GM12878 (cell line): ENCODE measurements around the gene SNRPD1. TPM values are rescaled to one million over a fixed set of nuclear protein-coding genes. Genes with fewer than 3 reads are reported as not detected.

Experiments
- ATAC-seq: fragments of 200-7000 bp; cut with Tn5 transposase; 3 replicates; pipeline ENCODE4 v1.9.1; 2020; ENCODE audit warnings: mild to moderate bottlenecking, moderate library complexity
- BruUV-seq: library from RNA; stranded (reverse); fragments of 400-500 nt; replicated peaks from 2 replicates; lab custom pipeline; 2021; lab: Mats Ljungman, UMichigan
- CTCF ChIA-PET: fragments of 300-600 bp; sonication (Branson Sonifier 250); formaldehyde crosslinking; extraction: SDS; loops from one replicate; lab custom pipeline; 2021; ENCODE audit warnings: inconsistent platforms; lab: Yijun Ruan, JAX
- POLR2A ChIA-PET: fragments of 350-600 bp; formaldehyde crosslinking; extraction: SDS; loops from one replicate; lab custom pipeline; 2021; ENCODE audit warnings: inconsistent platforms; lab: Charles Lee
- RAD21 ChIA-PET: fragments of 300-600 bp; sonication (Branson Sonifier 250); formaldehyde crosslinking; loops from one replicate; lab custom pipeline; 2023; ENCODE audit warnings: antibody characterized with exemption; ENCODE audit not compliant: unreplicated experiment; lab: Charles Lee
- SMC1A ChIA-PET: fragments of 300-600 bp; sonication (Branson Sonifier 250); formaldehyde crosslinking; loops from one replicate; lab custom pipeline; 2023; ENCODE audit not compliant: unreplicated experiment, uncharacterized antibody; lab: Charles Lee
- DNase-seq: peaks from one replicate; pipeline ENCODE4 v3.0.0-alpha.2; 2011; ENCODE audit warnings: low read depth, low spot score
- FAIRE-seq: peaks from 3 replicates; lab custom pipeline; 2011; peaks lifted over from hg19 to GRCh38; lab: Jason Lieb, UNC
- H2AFZ ChIP-seq: 2 replicates; pipeline ENCODE4 v1.6.0; 2011; ENCODE audit warnings: low read depth, low read length, control low read depth; ENCODE audit not compliant: control insufficient read depth
- H3K27ac ChIP-seq: 2 replicates; pipeline ENCODE4 v1.5.1; 2011; ENCODE audit warnings: control low read depth; ENCODE audit not compliant: control insufficient read depth, insufficient read depth
- H3K27me3 ChIP-seq, 2 experiments: replicated peaks in 1 of 2; 2 replicates each; pipeline versions ENCODE4 v1.6.0 to v1.6.1; 2011; ENCODE audit warnings: low read length in 1 of 2; ENCODE audit not compliant: control insufficient read depth in 2 of 2, insufficient read depth in 2 of 2
- H3K36me3 ChIP-seq, 2 experiments: 2 replicates each; pipeline ENCODE4 v1.5.1; 2011; ENCODE audit warnings: low read length in 1 of 2; ENCODE audit not compliant: control insufficient read depth in 2 of 2, insufficient read depth in 2 of 2
- H3K4me1 ChIP-seq: 2 replicates; pipeline ENCODE4 v1.6.1; 2011; ENCODE audit warnings: mild to moderate bottlenecking, low read length, moderate library complexity, mixed read lengths; ENCODE audit not compliant: control insufficient read depth, insufficient read depth
- H3K4me2 ChIP-seq: 2 replicates; pipeline ENCODE4 v1.6.0; 2011; ENCODE audit warnings: control low read depth; ENCODE audit not compliant: control insufficient read depth, insufficient read depth
- H3K4me3 ChIP-seq: fragments of 200-600 bp; sonication (generic); 2 replicates; pipeline ENCODE4 v1.5.1; 2016
- H3K79me2 ChIP-seq: 2 replicates; pipeline ENCODE4 v1.6.0; 2011; ENCODE audit warnings: low read length; ENCODE audit not compliant: control insufficient read depth, insufficient read depth
- H3K9ac ChIP-seq: 2 replicates; pipeline ENCODE4 v1.8.0; 2011; ENCODE audit warnings: low read length, control low read depth, mixed read lengths; ENCODE audit not compliant: control insufficient read depth, insufficient read depth
- H3K9me3 ChIP-seq: replicated peaks from 3 replicates; pipeline ENCODE4 v1.5.1; 2011; ENCODE audit warnings: mild to moderate bottlenecking, low read length; ENCODE audit not compliant: control insufficient read depth, insufficient read depth
- H4K20me1 ChIP-seq: 2 replicates; pipeline ENCODE4 v1.6.0; 2011; ENCODE audit not compliant: control insufficient read depth, insufficient read depth
- CREB1 ChIP-seq: IDR thresholded peaks from 2 replicates; pipeline ENCODE4 v1.6.1; 2012; ENCODE audit warnings: low read depth, mild to moderate bottlenecking, inconsistent platforms
- FOS ChIP-seq: IDR thresholded peaks from 3 replicates; pipeline ENCODE4 v1.6.1; 2011; ENCODE audit warnings: borderline replicate concordance; ENCODE audit not compliant: insufficient read length; ENCODE audit errors: extremely low read depth
- GATAD2B ChIP-seq: fragments of 450-650 bp; conservative IDR thresholded peaks from 2 replicates; pipeline ENCODE4 v1.6.1; 2017; ENCODE audit warnings: low read depth, mild to moderate bottlenecking, moderate library complexity
- HDAC6 ChIP-seq: fragments of 200-600 bp; sonication (generic); IDR thresholded peaks from one replicate; pipeline ENCODE4 v1.8.0; 2017; ENCODE audit warnings: antibody characterized with exemption; ENCODE audit not compliant: unreplicated experiment
- IKZF1 ChIP-seq: fragments of 450-650 bp; conservative IDR thresholded peaks from 2 replicates; pipeline ENCODE4 v1.6.1; 2017; ENCODE audit warnings: antibody characterized with exemption, mild to moderate bottlenecking
- IRF3 ChIP-seq: fragments of 450-650 bp; IDR thresholded peaks from 2 replicates; pipeline ENCODE4 v1.6.1; 2014; ENCODE audit warnings: mild to moderate bottlenecking
- LARP7 ChIP-seq: fragments of 450-650 bp; IDR thresholded peaks from 2 replicates; pipeline ENCODE4 v1.6.1; 2017; ENCODE audit warnings: mild to moderate bottlenecking
- PML ChIP-seq: IDR thresholded peaks from 2 replicates; pipeline ENCODE4 v1.6.1; 2012; ENCODE audit warnings: low read length, inconsistent platforms
- RCOR1 ChIP-seq: conservative IDR thresholded peaks from 2 replicates; pipeline ENCODE4 v1.6.1; 2012; ENCODE audit warnings: low read depth, low read length, improper control_type of control experiment
- SIN3A ChIP-seq: IDR thresholded peaks from 2 replicates; pipeline ENCODE4 v1.6.1; 2012; ENCODE audit warnings: low read depth, low read length, improper control_type of control experiment
- SIX5 ChIP-seq: IDR thresholded peaks from 2 replicates; pipeline ENCODE4 v1.6.1; 2011; ENCODE audit warnings: mild to moderate bottlenecking, low read depth, low read length, moderate library complexity; ENCODE audit not compliant: severe bottlenecking
- SKIL ChIP-seq: fragments of 450-650 bp; IDR thresholded peaks from 2 replicates; pipeline ENCODE4 v1.6.1; 2017; ENCODE audit warnings: mild to moderate bottlenecking, low read depth, inconsistent platforms; ENCODE audit not compliant: poor library complexity, severe bottlenecking
- SMAD5 ChIP-seq: IDR thresholded peaks from 2 replicates; pipeline ENCODE4 v1.6.1; 2016; ENCODE audit warnings: antibody characterized with exemption, low read depth
- SUZ12 ChIP-seq: fragments of 200-600 bp; sonication (generic); IDR thresholded peaks from one replicate; pipeline ENCODE4 v1.6.1; 2018; ENCODE audit warnings: antibody characterized with exemption, mild to moderate bottlenecking; ENCODE audit not compliant: unreplicated experiment
- TCF3 ChIP-seq: IDR thresholded peaks from 2 replicates; pipeline ENCODE4 v1.6.1; 2012; ENCODE audit warnings: low read depth, mild to moderate bottlenecking, low read length, borderline replicate concordance; ENCODE audit not compliant: insufficient read depth
- ZNF384 ChIP-seq: IDR thresholded peaks from 2 replicates; pipeline ENCODE4 v1.6.1; 2012; ENCODE audit warnings: low read depth, mild to moderate bottlenecking, low read length, improper control_type of control experiment, borderline replicate concordance
- WGBS: methylation state at CpG from one replicate; pipeline ENCODE4 v1.1.6; 2016; ENCODE audit warnings: low lambda C conversion rate; ENCODE audit not compliant: insufficient replicate concordance, insufficient coverage; ENCODE audit errors: missing lambda C conversion rate; 5-methylcytosine and 5-hydroxymethylcytosine counted together
- in situ Hi-C: fragments of 300-500 bp; cut with MboI; formaldehyde crosslinking; loops from 9 replicates; pipeline ENCODE4 v1.14.3; 2018; ENCODE audit warnings: mixed read lengths
- intact Hi-C: fragments of 100-400 bp; cut with micrococcal nuclease; formaldehyde crosslinking; loops from one replicate; pipeline ENCODE4 v1.14.2; 2022; ENCODE audit not compliant: unreplicated experiment
- polyA plus RNA-seq, 11 experiments: library from polyadenylated mRNA; depleted of rRNA in 4 of 11; unstranded in 6 of 11; stranded (reverse) in 5 of 11; fragments of >200 nt; fragmentation: Nextera tagmentation in 4 of 11; fragmentation: Illumina TruSeq in 1 of 11; extraction: Ambion mirVana in 4 of 11; extraction: Trizol in 1 of 11; gene quantifications; 1 replicate in 1 of 11; 2 replicates in 10 of 11; pipeline versions ENCODE4 v1.2.1 to v1.2.3, GENCODE V29; 2011 to 2016; ENCODE audit warnings: inconsistent platforms in 2 of 11, missing spikeins in 2 of 11, low read depth in 1 of 11
- total RNA-seq, 4 experiments: library from RNA; depleted of rRNA in 3 of 4; stranded (reverse); fragments of >200 nt in 3 of 4; fragmentation: Illumina TruSeq in 1 of 4; extraction: Trizol in 1 of 4; gene quantifications; 2 replicates each; pipeline versions ENCODE4 v1.2.1 to v1.2.3, GENCODE V29; 2013 to 2021
- TF ChIP-seq, protein P1 (sequence below): fragments of 450-650 bp; IDR thresholded peaks from 2 replicates; pipeline ENCODE4 v1.6.1; 2017; ENCODE audit warnings: mild to moderate bottlenecking, moderate library complexity

The SNRPD1 gene
- total and polyA plus RNA-seq, 10 of the 15 experiments (the other 5 are each of a cell fraction or from before 2014, with no cell fraction given), result 52.6 to 866 (median 227) TPM

DNA sequence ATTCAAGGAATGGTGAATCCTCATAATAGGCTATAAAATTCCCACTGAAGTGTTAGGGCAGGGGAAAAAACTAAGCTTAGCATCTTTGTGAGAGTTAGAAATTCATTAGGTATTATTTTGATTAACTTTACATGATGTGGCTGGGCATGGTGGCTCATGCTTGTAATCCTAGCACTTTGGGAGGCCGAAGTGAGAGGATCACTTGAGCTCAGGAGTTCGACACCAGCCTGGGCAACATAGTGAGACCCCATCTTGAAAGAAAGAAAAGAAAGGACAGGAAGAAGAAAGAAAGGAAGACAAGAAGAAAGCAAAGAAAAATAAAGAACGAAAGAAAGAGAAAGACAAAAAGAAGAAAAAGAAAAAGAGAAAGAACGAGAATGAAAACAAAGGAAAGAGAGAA, 40.0 kb downstream of the SNRPD1 start (continued):
- TF ChIP-seq, protein P1, sequence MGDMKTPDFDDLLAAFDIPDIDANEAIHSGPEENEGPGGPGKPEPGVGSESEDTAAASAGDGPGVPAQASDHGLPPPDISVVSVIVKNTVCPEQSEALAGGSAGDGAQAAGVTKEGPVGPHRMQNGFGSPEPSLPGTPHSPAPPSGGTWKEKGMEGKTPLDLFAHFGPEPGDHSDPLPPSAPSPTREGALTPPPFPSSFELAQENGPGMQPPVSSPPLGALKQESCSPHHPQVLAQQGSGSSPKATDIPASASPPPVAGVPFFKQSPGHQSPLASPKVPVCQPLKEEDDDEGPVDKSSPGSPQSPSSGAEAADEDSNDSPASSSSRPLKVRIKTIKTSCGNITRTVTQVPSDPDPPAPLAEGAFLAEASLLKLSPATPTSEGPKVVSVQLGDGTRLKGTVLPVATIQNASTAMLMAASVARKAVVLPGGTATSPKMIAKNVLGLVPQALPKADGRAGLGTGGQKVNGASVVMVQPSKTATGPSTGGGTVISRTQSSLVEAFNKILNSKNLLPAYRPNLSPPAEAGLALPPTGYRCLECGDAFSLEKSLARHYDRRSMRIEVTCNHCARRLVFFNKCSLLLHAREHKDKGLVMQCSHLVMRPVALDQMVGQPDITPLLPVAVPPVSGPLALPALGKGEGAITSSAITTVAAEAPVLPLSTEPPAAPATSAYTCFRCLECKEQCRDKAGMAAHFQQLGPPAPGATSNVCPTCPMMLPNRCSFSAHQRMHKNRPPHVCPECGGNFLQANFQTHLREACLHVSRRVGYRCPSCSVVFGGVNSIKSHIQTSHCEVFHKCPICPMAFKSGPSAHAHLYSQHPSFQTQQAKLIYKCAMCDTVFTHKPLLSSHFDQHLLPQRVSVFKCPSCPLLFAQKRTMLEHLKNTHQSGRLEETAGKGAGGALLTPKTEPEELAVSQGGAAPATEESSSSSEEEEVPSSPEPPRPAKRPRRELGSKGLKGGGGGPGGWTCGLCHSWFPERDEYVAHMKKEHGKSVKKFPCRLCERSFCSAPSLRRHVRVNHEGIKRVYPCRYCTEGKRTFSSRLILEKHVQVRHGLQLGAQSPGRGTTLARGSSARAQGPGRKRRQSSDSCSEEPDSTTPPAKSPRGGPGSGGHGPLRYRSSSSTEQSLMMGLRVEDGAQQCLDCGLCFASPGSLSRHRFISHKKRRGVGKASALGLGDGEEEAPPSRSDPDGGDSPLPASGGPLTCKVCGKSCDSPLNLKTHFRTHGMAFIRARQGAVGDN, result no peak
- TF ChIP-seq HDAC6, result no peak
- no peak for TF ChIP-seq RCOR1
- no peak for TF ChIP-seq GATAD2B
- TF ChIP-seq ZNF384, result no peak
- TF ChIP-seq LARP7, result no peak
- no peak for TF ChIP-seq FOS
- no peak for TF ChIP-seq SMAD5
- TF ChIP-seq TCF3, result no peak
- no peak for TF ChIP-seq SIX5

- Histone ChIP-seq H3K9ac (no peak overlapping the region), H3K4me2 (no peak overlapping the region), H2AFZ (no peak overlapping the region), H4K20me1 (no peaks in the 10 kb centered on the region), H3K36me3 (no peaks in the 10 kb centered on the region; a peak in 1 of 4 replicates), H3K27ac (no peak overlapping the region), H3K4me1 (no peaks in the 10 kb centered on the region), H3K4me3 (no peak overlapping the region), H3K79me2 (no peaks in the 10 kb centered on the region), H3K27me3 (no peaks in the 10 kb centered on the region), H3K9me3 (no peaks in the 10 kb centered on the region)
- ChIA-PET POLR2A (no interaction called here), RAD21 (no interaction called here), CTCF (no interaction called here), SMC1A (interaction anchor here (1.3 kb wide), 1 partner anchor 8 kb away, joined by 6 read pairs; no protein-coding TSS in a partner anchor)
- ATAC-seq, result no peak
- no peak for DNase-seq
- 96% methylated on average over 3 of the region's 3 CpGs for WGBS
- in situ Hi-C loops, result no loop called here
- no peak for FAIRE-seq
- intact Hi-C loops, result no loop called here
- BruUV-seq, result no TSS peak
- TF ChIP-seq SIN3A (no peak), SKIL (no peak), SUZ12 (no peak), CREB1 (no peak), IKZF1 (no peak), PML (no peak), IRF3 (no peak)
Observed at GRCh38 chr18:21653361-21653760, 41.2 kb downstream of the SNRPD1 start.
